Peyer's patch (tissue), 4 donors: ENCODE data around the gene C6orf132.

Experiments
- CTCF ChIP-seq, 6 experiments: fragments of 450-650 bp in 4 of 6; fragments of 200-600 bp in 2 of 6; sonication (generic) in 1 of 6; IDR thresholded peaks; one replicate each; pipeline ENCODE4 v1.5.1; 2017 to 2019; ENCODE audit warnings: antibody characterized with exemption in 6 of 6, mild to moderate bottlenecking in 3 of 6, moderate library complexity in 1 of 6
- POLR2A ChIP-seq, 2 donors: fragments of 450-650 bp; IDR thresholded peaks; one replicate each; pipeline ENCODE4 v1.5.1; 2017; ENCODE audit warnings: antibody characterized with exemption in 2 of 2, mild to moderate bottlenecking in 2 of 2, moderate library complexity in 2 of 2

GRCh38 chr6:42105156-42105648 is 37.2 kb downstream of the C6orf132 start:
- TF ChIP-seq CTCF (IDR thresholded peaks at IDR 0.05) (no peak), POLR2A (IDR thresholded peaks at IDR 0.05) (no peak)
